C4-2B (cell line): Measurements from ENCODE around the gene ASXL1.

ENCODE experiments used
- ZFX ChIP-seq: fragments of 450-650 bp; IDR thresholded peaks from 2 replicates; pipeline ENCODE4 v1.6.1; 2017
- TF ChIP-seq, protein P1 (sequence below): fragments of 450-650 bp; conservative IDR thresholded peaks from 2 replicates; pipeline ENCODE4 v1.5.1; 2017; ENCODE audit warnings: mild to moderate bottlenecking

DNA sequence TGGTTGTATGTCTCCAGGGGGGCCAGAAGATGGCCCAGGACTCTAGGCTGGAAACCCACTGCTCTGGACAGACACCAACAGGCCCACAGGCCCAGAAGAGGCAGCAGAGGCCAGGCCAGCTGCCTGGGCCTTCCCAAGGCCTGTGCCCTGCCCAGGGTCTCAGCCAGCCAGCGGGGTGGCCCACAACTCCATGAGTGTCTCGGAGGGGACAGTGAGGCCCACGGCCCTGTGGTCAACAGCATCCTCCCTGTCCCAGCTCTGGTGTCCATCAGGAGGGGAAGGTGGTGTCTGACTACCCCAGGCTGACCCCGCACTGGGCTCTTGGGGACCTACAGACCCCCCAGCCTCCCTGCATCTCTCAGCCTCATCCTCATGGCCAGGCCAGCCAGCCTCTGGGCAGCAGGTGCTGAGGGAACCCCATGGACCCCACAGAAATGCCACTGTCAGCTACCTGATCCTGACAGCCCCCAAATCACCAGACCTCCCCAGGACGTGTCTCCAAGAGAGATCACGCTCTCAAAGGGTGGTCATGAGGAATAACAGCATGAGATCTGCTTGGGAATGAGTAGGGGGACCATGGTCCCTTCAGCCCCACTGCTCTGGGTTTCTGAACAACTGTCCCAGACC, 114.6 kb downstream of the ASXL1 start:
- TF ChIP-seq, protein P1, sequence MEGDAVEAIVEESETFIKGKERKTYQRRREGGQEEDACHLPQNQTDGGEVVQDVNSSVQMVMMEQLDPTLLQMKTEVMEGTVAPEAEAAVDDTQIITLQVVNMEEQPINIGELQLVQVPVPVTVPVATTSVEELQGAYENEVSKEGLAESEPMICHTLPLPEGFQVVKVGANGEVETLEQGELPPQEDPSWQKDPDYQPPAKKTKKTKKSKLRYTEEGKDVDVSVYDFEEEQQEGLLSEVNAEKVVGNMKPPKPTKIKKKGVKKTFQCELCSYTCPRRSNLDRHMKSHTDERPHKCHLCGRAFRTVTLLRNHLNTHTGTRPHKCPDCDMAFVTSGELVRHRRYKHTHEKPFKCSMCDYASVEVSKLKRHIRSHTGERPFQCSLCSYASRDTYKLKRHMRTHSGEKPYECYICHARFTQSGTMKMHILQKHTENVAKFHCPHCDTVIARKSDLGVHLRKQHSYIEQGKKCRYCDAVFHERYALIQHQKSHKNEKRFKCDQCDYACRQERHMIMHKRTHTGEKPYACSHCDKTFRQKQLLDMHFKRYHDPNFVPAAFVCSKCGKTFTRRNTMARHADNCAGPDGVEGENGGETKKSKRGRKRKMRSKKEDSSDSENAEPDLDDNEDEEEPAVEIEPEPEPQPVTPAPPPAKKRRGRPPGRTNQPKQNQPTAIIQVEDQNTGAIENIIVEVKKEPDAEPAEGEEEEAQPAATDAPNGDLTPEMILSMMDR: no peak
- TF ChIP-seq ZFX: no peak
